GM19351 (cell line): ENCODE measurements around the gene LDLRAD3.

Experiments used
- ATAC-seq: cut with Tn5 transposase; IDR thresholded peaks from one replicate; pipeline ENCODE4 v1.9.1; 2021; ENCODE audit warnings: mild to moderate bottlenecking, moderate library complexity; ENCODE audit not compliant: unreplicated experiment

Gene LDLRAD3

DNA sequence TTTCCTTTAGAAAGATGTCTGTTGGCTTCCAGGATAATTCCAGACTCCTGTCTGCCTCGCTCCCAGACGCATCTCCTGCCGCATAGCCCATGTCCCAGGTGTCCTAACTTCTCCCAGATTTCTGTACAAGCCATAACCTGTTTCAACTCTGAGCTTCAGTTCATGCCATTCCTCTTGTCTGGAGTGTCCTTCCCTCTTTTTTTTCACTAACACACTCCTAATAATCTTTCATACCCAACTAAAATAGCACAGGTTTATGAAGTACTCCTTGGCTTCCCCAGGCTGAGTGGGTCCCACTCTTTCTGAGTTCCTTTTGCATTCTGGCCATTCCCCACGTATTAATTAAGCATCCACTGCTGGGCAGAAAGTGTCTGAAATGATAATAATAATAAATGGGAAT is 123.0 kb downstream of the LDLRAD3 start:
- no peak for ATAC-seq

DNA sequence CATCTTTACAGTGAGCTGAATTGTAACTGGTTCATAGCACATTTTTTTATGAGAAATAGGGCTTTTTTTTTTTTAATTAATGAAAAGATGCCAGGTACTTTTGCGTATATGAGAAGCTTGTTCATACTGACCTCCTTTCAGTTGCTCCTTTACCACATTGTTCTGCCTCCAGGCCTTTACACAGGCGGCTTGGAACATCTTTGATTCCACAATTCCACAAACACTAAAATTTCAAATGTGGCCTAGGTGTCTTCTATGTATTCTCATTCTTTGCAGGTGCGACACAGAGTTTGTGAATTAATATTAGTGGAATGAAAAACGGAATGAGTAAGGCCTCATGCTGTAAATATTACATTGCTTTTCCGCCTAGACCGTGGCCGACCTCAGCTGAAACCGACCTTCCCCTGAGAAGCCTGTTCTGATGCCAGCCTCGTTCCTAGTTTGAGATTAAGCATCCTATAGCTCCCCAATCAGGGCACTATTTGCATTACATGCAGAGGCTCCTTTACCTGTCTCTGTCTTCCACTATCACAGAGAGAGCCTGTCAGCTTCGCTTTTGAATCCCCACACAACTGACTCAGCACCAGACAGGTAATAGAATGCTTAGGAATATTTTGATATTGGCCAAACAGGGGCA is 125.8 kb downstream of the LDLRAD3 start:
- no peak for ATAC-seq

DNA sequence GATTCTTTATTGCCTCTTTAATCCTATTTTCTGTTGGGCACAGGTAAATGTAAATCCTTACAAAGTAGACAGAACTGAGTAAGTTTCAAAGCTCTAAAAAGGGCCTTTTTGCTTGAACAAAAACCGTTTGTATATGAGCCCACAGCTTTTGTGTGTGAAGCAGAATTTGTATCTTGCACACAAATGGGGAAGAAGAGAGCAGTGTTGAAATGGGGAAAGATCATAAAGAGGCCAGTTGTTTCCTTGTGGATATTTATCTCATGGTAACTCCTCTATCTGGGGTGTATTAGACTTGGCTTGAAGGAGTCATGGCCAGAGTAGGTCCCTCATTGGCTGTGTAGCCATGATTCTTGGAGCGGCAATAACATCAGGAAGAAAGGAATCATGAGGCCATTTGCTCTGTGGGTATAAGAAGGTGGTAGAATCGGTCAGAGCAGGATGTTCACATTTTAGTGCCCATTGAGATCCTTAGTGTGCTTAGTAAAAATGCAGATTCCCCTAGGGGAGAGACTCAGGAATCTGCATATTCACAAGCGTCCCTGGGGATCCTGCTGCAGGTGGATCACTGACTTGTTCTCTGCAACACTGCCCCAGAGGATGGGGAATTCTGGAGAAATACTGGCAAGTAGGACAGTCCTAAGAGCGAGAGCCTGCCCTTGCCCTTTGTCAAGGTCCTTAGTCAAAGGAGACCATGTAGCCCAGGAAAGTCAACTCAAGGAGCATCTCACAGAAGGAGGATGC is 126.5 kb downstream of the LDLRAD3 start:
- no peak for ATAC-seq

DNA sequence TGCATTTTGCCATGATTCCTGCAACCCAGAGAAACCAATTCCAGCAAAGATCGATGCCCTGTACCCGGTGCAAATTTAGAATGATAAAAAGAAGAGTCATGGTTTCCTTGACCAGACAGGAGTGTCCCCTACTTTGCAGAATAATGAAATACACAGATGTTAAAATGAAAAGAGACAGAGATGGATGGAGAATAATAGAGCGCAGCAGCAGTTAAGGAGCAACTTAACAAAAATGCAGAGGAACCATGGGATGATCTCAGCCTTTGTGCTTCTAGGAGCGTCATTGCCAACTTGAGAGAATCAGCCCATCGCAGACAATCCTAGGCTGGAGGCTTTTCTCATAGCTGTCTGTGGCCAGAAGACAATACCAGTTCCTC is 127.1 kb downstream of the LDLRAD3 start:
- ATAC-seq, result no peak

DNA sequence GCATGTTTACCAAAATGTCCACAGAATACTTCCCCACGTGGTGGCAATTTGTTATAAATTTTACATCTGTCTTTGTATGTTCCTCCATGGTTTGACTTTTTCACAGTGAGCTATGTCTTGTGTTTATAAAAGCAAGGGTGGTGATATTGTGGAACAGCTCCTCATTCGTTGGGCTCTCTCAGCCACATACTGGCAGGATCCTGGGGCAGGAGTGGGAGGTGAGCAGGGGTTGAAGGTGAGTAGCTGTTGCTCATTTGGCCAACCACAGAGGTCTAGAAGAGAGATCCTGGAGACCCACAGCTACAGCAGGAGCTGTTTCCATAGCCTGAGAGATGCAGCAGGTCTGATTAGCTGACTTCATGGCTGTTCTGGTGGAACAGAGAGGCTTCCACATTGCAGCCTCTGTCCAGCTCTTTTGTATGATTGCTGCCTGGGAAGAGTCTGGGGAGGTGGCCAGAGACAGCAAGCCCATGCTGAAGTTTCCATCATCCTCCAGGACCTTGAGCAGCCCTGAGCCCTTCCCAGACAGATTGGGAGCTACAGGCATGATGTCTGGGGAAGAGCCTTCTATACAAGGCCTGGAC is 128.1 kb downstream of the LDLRAD3 start:
- no peak for ATAC-seq

DNA sequence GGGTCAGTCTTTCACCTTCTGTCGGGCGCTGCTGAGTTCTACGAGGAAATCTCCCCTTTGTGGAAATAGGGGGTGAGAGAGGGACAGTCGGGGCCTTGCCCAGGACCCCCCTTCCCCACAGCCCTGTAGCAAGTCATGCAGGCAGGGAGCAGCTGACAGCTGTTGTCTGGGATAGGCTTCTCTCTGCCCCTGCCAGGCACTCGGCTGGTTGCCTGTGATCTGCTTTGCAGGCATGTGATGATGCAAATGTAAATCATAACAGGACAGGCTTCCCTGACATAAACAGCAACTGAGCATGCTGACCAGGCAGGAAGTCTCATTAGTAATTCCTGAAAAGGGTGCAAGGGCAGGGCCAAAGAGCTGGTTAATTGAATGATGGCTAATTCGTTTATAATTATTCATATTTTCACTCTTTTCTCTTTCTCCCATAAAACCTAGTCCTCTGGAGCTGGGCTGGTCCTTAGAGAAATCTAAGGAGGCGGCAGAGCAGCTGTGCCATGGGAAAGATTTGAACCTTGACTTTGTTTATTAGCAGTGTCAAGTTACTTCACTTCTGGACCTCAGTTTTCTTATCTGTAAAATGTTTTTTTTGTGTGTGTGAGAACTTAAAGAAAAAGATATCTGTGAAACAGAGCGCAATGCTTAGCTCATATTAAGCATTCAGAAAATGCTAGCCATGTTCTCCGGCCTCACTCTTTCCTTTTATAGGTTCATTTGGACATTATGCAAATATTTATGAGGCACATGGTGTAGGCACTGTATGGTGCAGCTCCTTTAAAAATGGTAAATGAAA is 129.7 kb downstream of the LDLRAD3 start:
- no peak for ATAC-seq

DNA sequence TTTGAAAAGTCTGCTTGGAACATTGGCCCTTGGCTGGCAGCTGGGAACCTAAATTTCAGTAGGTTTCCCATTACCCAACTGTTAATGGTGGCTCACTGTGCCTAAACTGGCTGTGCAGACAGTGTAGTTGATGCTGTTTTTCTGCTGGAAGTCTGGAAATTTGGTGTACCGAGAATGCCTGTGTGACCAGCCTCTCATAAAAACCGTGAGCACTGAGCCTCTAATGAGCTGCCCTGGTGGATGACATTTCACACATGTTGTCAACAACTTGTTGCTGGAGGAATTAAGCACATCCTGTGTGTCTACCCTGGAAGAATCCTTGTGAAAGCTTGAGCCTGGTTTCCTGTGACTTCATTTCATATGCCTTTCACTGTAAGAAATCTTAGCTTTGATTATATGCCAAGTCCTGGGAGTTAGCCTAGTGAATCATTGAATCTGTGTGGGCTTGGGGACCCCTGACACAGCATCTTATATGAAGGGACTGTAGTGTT is 131.1 kb downstream of the LDLRAD3 start:
- ATAC-seq, result no peak

DNA sequence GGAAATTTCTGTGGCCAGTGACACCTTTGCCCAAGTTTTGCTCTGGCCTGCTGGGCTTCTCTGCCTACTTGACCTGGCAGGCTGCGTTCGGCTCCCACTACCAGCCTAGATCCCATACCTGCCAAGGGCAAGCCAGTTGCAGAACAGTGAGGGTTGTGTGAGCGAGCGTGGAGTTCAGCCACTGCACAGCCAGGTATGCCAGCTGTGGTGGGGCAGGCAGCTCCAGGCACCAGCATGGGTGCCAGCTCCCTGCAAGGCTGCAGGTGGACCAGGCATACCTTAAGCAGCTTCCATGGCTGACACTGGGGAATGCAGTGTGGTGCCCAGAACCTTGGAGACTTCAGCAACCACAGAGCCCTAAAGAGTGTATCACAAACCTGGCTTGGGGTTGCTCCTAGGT is 133.5 kb downstream of the LDLRAD3 start:
- no peak for ATAC-seq

DNA sequence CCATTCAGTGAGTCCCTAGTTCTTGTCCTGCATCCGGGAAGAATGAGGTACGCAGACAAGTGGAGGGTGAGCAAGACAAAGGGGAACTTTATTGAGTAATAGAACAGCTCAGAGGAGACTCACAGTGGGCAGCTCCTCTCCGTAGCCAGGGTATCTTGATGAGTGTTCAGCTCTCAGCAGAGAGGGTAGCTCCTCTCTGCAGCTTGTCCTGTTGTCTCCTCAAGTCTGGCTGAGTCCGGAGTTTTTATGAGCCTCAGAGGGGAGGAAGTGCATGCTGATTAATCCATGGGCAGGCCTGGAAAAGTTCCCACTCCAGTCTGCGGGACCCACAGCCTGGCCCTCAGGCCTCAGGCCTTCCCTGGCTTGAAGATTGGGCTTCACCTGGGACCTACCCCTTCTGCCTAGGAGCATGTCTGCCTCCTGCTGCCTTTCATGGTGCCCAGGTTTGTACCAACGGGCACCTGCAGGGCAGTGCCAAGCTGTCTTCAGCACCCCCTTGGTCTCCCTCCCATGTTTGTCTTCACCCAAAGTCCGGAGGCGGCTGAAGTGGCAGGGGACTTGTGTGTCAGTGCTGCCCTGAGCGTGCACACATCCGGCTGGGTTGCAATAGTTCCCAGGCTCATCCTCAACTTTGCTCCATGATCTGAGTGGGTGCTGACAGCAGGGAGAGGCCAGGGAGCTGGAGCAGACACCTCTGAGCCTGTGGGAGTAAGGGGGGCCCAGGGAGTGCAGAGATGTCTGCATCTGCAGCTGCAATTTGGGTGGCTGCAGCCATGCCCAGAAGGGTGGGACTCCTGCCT is 134.2 kb downstream of the LDLRAD3 start:
- ATAC-seq, result no peak

DNA sequence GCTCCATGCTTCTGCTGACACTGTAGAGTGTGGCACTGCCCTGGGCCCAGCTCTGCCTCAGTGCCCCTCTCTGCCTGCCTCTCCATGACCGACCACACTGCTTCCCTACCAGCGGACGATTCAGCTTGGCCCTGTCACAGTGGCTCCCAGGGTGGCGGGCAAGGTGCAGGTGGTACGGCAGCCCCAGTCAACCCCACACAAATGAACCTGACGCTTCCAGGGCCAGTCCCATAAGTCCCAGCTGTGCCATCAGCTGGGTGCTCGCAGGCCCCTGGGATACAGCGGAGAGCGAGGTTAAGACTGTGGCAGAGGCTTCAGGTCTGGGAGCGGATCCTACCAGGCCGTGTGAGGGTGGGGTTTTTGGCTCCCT is 134.8 kb downstream of the LDLRAD3 start:
- ATAC-seq, result no peak

DNA sequence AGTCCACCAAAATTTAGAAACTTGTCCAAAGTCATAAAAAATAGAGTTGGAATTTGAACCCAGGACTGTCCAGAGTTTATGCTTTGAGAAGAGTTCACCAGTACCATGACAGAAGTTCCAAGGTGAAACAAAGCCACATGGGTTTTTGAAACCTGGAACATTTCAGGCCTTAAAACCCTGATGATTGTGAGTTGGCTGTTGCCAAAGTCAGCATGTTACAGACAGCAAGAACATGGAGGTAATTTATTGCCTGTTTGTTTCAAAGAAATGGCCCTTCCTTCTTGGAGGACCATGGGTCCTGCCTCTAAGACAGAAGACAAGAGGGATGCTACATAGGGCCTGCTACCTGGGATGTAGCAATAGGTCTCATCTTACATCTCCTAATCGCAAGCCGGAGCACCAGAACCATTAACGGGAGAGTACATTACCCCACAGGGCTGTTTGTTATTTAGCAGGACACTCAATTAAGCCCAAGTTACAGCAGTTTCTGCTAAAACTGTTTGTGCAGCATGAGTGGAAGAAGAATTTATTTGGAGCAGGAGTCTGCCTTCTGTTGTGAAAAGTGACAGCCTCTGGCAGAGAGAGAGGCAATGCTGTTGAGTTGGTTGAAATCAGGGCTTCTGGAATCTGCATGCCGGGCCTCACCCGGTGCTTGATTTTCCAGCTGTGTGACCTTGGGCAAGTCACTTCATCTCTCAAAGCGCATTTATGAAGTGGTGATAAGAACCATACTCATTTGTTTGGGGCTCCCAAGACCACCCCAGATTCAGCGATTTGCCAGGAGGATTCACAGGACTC is 136.2 kb downstream of the LDLRAD3 start:
- no peak for ATAC-seq

DNA sequence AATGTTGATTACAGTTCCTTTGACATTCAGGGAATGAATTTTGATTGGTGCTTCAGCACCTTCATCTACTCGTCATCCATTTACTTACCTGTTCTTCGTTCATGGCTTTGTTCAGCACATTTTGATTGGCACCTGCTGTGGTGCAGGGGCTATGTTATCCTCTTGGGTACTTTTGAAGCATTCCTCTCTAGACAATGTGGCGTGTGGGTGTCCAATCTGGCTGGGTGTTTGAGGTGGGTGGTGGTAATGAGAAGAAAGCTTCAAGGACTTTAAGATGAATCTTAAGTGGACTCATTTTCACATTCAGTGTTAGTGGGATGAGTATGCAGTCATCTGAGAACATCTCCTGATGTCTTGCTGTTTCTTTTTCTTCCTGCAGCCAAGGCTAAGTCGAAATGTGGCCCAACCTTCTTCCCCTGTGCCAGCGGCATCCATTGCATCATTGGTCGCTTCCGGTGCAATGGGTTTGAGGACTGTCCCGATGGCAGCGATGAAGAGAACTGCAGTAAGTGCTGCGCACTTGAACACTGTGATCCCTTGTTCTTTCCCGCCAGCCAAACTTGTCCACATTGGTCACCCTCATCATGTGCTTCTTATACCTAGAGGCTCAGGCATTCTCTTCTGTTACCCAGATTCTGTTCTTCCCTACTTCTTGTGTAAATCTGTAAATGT is 137.5 kb downstream of the LDLRAD3 start:
- ATAC-seq, result no peak

DNA sequence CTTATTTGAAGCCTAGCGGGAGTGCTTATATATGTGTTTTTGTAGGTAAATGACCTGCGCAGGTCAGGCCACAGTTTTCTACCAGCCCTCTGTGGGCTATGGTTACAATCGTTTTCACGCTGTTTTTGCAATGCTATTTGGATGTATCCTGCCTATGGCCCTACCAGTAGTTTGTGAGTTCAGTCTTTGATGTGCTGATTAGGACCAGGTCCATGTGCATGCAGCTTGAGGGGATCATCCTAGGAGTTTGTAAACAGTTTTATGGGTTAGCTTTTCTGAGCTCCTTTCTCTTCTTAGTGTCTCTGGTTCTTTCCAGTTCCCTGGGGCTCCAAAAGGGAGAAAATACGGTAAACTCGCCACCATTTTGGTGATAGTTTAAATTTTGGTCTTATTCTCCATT is 142.5 kb downstream of the LDLRAD3 start:
- no peak for ATAC-seq

DNA sequence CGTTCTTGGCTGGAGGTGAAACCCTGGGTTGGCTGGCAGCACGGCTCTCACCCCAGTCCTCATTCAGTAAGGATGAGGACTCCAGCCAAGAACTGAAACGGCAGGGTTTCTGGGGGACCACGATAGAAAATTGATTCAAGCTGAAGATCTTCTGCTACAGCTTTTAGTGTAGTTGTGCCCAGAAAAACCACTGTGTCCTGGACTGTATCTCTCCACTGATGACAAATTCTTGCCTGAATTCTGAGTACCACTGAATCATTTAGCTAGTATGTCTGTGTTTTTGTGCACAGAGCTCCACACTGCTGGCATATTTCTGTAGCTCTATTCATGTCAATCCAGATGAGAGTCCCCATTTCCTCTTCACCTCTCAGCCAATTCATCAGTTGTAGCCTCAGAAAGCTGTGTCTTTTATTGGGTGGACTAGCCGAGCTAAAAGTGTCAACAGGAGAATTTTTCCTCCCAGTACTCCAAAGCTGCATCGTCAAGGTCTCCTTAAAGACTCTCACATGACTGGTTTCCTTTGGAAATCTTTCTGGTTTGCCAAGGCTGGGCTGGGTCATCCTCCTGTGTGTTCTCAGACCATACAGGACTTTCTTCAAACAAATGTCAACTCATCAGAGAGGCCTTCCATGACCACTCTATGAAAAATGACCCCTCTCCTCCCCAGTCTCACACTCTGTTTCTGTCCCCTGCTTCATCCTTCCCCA is 144.6 kb downstream of the LDLRAD3 start:
- no peak for ATAC-seq

DNA sequence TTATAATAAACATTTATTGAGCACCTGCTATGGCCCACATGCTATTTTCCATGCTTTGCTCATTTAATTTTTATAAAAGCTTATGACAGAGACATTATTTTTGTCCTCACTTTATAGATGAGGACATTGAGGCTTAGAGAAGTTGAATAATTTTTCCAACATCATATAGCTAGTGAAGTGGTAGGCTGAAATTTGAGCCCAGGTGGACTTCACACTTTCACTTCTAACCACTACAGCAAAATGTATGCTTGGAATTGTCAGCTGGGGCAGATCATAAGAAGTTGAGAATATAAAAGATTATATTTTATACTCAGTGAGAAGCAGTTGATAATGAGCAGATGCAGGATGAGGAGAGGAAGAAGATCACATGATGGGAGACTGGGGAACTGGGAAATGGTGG is 146.1 kb downstream of the LDLRAD3 start:
- ATAC-seq, result no peak

DNA sequence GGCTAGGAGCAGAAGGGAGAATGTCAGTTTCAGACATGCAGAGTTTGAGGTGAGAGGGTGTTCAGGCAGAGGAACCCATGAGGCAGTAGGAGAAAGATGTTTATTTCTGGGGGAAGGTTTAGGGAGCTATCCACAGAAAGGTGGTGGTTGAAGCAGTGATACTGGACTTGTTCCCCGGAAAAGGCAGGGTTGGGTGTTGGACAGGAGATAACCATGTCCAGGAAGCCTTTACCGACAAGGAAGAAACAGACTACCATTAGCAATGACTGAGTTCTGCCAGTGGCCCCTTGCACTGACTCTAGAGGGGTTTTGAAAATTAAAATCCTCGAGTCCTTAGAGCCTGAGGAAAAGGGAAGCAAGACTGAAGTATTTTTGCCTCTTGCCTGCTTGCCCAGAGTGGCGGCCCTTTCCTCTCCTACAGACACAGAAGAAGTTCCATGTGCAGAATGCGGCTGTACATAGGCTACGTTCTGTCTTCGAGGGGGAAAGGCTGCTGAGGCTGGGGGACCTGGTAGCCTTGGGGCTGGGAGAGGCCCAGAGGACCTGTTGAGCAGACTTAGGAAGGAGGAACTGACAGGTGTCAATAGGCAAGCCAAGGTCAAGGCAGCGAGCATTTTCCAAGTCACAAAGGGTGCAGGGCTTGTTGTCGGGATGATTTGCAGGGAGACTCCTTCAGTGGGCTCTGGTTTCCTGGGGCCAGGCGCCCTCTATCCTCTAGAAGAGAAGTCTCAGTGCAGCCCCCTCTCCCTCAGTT is 146.7 kb downstream of the LDLRAD3 start:
- ATAC-seq, result no peak

DNA sequence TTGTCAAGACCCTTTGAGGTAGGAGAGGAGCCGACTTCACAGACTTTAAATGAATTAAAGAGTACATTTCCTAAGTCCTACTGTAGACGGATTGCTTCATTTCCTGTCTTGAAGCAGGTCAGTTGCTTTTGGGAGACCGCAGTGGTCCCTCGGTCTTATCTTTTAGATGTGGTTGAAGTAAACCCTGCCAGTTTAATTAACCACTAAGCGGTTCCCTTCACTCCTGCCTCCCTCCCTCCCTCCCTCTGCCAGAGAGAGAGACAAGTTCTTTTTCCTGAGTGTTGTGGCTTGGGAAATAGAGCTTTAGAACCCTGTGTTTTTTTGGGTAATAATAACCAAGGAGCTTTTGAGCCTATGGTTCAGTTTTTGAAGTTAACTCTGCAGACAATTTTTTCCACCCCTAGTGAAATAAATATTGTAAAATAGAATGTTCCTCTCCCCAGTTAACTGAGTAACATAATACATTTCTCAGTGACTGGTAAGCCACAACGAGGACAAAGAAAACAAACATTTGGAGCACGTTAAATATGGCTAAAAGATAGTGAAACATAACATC is 147.5 kb downstream of the LDLRAD3 start:
- ATAC-seq, result no peak
